Psoas muscle (tissue), 8 donors: ENCODE measurements around the gene CIC. TPM values are rescaled to one million over a fixed set of nuclear protein-coding genes. Genes with fewer than 3 reads are reported as not detected.

Source experiments
- ATAC-seq, 4 donors: fragments of 200-7000 bp; cut with Tn5 transposase; one replicate each; pipeline ENCODE4 v1.9.1; 2020; ENCODE audit warnings: moderate library complexity in 3 of 4, mild to moderate bottlenecking in 2 of 4
- DNase-seq, 2 donors: peaks; one replicate each; pipeline ENCODE4 v3.0.0-alpha.2; 2020
- H3K27ac ChIP-seq: fragments of 200-600 bp; one replicate; pipeline ENCODE4 v1.8.0; 2022
- H3K27me3 ChIP-seq, 3 donors: fragments of 200-600 bp in 1 of 3; one replicate each; pipeline versions ENCODE4 v1.6.1 to v1.8.0; 2013 to 2022; ENCODE audit warnings: low read length in 2 of 3, mild to moderate bottlenecking in 2 of 3, moderate library complexity in 1 of 3; ENCODE audit not compliant: insufficient read depth in 3 of 3
- H3K36me3 ChIP-seq, 2 donors: fragments of 200-600 bp in 1 of 2; one replicate each; pipeline versions ENCODE4 v1.6.1 to v1.8.0; 2013 to 2022; ENCODE audit warnings: low read depth in 1 of 2, mild to moderate bottlenecking in 1 of 2, moderate library complexity in 1 of 2; ENCODE audit not compliant: insufficient read depth in 1 of 2
- H3K4me1 ChIP-seq: fragments of 200-600 bp; one replicate; pipeline ENCODE4 v1.8.0; 2022
- H3K4me3 ChIP-seq: fragments of 200-600 bp; one replicate; pipeline ENCODE4 v1.8.0; 2022; ENCODE audit warnings: mild to moderate bottlenecking
- H3K9me3 ChIP-seq: fragments of 200-600 bp; one replicate; pipeline ENCODE4 v1.8.0; 2022
- CTCF ChIP-seq: fragments of 200-600 bp; IDR thresholded peaks from one replicate; pipeline ENCODE4 v1.8.0; 2022; ENCODE audit warnings: antibody characterized with exemption
- whole genome bisulfite sequencing, 3 donors: extraction: QIAGEN DNeasy Blood & Tissue Kit; methylation state at CpG; one replicate each; pipeline versions ENCODE4 v1.1.6 to v1.1.7; 2013; 5-methylcytosine and 5-hydroxymethylcytosine counted together
- intact Hi-C, 2 donors: fragments of 100-400 bp; cut with DNase I; formaldehyde crosslinking; loops; one replicate each; pipeline versions ENCODE4 v1.11.0 to v1.14.2; 2022
- long read RNA-seq, 2 donors: library from polyadenylated mRNA; unstranded; transcript quantifications; one replicate each; pipeline ENCODE4 v2.0.0, GENCODE V29; 2021
- polyA plus RNA-seq, 3 donors: library from polyadenylated mRNA; stranded (reverse); fragments of 200-250 nt; gene quantifications; one replicate each; pipeline ENCODE4 v1.2.3, GENCODE V29; 2013
- total RNA-seq, 4 donors: library from RNA; stranded (reverse); fragmentation: NEBNext Ultra II Directional in 2 of 4; extraction: Animal tissue kit (Norgen Biotek cat#: 25700) in 2 of 4; gene quantifications; one replicate each; pipeline versions ENCODE4 v1.2.1 to v1.2.4, GENCODE V29; 2021 to 2023
- donor health status: healthy with polysubstance abuse.
- donor health status: DM: no; HTN: no; CAD: no; lungs with moderate emphysema.
- donor health status: Bipolar disorder and iron deficiency.
- donor health status: healthy.
- donor health status: DM: yes; HTN: yes; CAD: no.
- donor health status: DM: no; HTN: no; CAD: no.
- donor health status: DM: no; HTN: no; CAD: no.
- donor health status: DM: yes; HTN: yes; CAD: no.

Gene CIC
- total RNA-seq, result 10 to 100 TPM; 28.8 to 55.0 (median 44.2) TPM
- polyA plus RNA-seq, result 10 to 100 TPM; 17.1 to 39.3 (median 18.1) TPM
- long read RNA-seq, donor 1, partial matches to known transcripts, result 1 of 9 reads
- long read RNA-seq, donor 1, other reads (novel, unspliced or antisense), result 7 of 9 reads
- long read RNA-seq, donor 2, partial matches to known transcripts, result 14 of 29 reads
- long read RNA-seq, donor 2, other reads (novel, unspliced or antisense), result 13 of 29 reads

- ATAC-seq (peak; percentile 83 to 90 (median 85)), DNase-seq (peak; percentile 99 to 100)
- WGBS, 3 donors, result 1% methylated on average over 47 to 52 of the region's 52 CpGs
- TF ChIP-seq CTCF, result no peak
- H3K4me3 ChIP-seq, result peak within 1 kb of the TSS; percentile 88
- peaks cover 29% of the 10 kb centered on the region for H3K4me1 ChIP-seq
- H3K9me3 ChIP-seq, result no peaks in the 10 kb centered on the region
- intact Hi-C loops, result no loop called here
- H3K27ac ChIP-seq, result peak within 1 kb of the TSS; percentile 100
- H3K27me3 ChIP-seq, result no peaks in the 10 kb centered on the region
- H3K36me3 ChIP-seq, result peaks cover 4 to 22% of the 10 kb centered on the region in 2 donors
Observed at GRCh38 chr19:42268704-42269477, at the start of gene CIC. Gene CIC, plus strand, starts transcription at chr19:42269252. Its CDS starts 2,532 bp downstream, at chr19:42271784.

- 0 to 1% (median 1%) methylated on average over 53 of the region's 53 CpGs for WGBS, 3 donors
- intact Hi-C loops, result no loop called here
- peak within 1 kb of the TSS; percentile 77 for H3K27ac ChIP-seq
- no peak for TF ChIP-seq CTCF
- peak; percentile 97 to 99 for DNase-seq
- H3K4me1 ChIP-seq, result peaks cover 43% of the 10 kb centered on the region
- peak within 1 kb of the TSS; percentile 88 for H3K4me3 ChIP-seq
- ATAC-seq, result peak; percentile 90 to 92 (median 92)
- no peaks in the 10 kb centered on the region for H3K27me3 ChIP-seq
- no peaks in the 10 kb centered on the region for H3K9me3 ChIP-seq
- peaks cover 0 to 17% of the 10 kb centered on the region in 2 donors for H3K36me3 ChIP-seq
Observed at GRCh38 chr19:42219812-42220750, 49.0 kb upstream of the CIC start, which contains the start of gene ZNF526. Gene ZNF526, plus strand, starts transcription at chr19:42220312. Its CDS starts 4,092 bp downstream, at chr19:42224404.

GRCh38 chr19:42220751-42221097 is 48.3 kb upstream of the CIC start:
- H3K27me3 ChIP-seq, result no peaks in the 10 kb centered on the region
- peak overlapping the region; percentile 88 for H3K4me3 ChIP-seq
- peaks cover 0 to 21% of the 10 kb centered on the region in 2 donors for H3K36me3 ChIP-seq
- no peaks in the 10 kb centered on the region for H3K9me3 ChIP-seq
- peak overlapping the region; percentile 77 for H3K27ac ChIP-seq
- WGBS, 3 donors, result 1 to 2% (median 1%) methylated on average over 6 of the region's 6 CpGs
- intact Hi-C loops, result no loop called here
- DNase-seq (no peak), ATAC-seq (no peak)
- H3K4me1 ChIP-seq, result peaks cover 37% of the 10 kb centered on the region
- no peak for TF ChIP-seq CTCF

- no peak for DNase-seq
- 92 to 96% (median 94%) methylated on average over 34 to 37 of the region's 37 CpGs for WGBS, 3 donors
- Histone ChIP-seq H3K4me1 (peaks cover 14% of the 10 kb centered on the region), H3K36me3 (peaks cover 6 to 63% of the 10 kb centered on the region in 2 donors), H3K27me3 (no peaks in the 10 kb centered on the region), H3K9me3 (no peaks in the 10 kb centered on the region), H3K4me3 (no peak overlapping the region), H3K27ac (no peak overlapping the region)
- TF ChIP-seq CTCF, result no peak
- no peak for ATAC-seq
- intact Hi-C loops, result no loop called here
Observed at GRCh38 chr19:42224940-42225717, 43.9 kb upstream of the CIC start.
